22Rv1 (cell line): ENCODE results near the gene E2F3.

Source experiments
- H3K27ac ChIP-seq: fragments of 450-650 bp; 2 replicates; pipeline ENCODE4 v1.5.1; 2017
- CTCF ChIP-seq: fragments of 450-650 bp; IDR thresholded peaks from 2 replicates; pipeline ENCODE4 v1.5.1; 2017; ENCODE audit warnings: mild to moderate bottlenecking
- ZFX ChIP-seq: fragments of 450-650 bp; IDR thresholded peaks from 2 replicates; pipeline ENCODE4 v1.6.1; 2017; ENCODE audit warnings: antibody characterized with exemption, borderline replicate concordance

The E2F3 gene

GRCh38 chr6:20365456-20365855 lies 36.2 kb upstream of the E2F3 start:
- TF ChIP-seq ZFX (no peak), CTCF (no peak)
- no peak overlapping the region for H3K27ac ChIP-seq

- TF ChIP-seq ZFX: no peak
- no peak for TF ChIP-seq CTCF
- no peak overlapping the region for H3K27ac ChIP-seq
These were observed 35.4 kb upstream of the E2F3 start for GRCh38 chr6:20366082-20366830.

- no peak for TF ChIP-seq ZFX
- TF ChIP-seq CTCF: no peak
- no peak overlapping the region for H3K27ac ChIP-seq
These were observed 33.8 kb upstream of the E2F3 start for GRCh38 chr6:20367743-20368485.

- TF ChIP-seq CTCF (no peak), ZFX (no peak)
- H3K27ac ChIP-seq: no peak overlapping the region
These were observed 31.3 kb upstream of the E2F3 start for GRCh38 chr6:20370393-20370792.

GRCh38 chr6:20370801-20371200 lies 30.9 kb upstream of the E2F3 start:
- no peak for TF ChIP-seq ZFX
- TF ChIP-seq CTCF: no peak

GRCh38 chr6:20375436-20375835 lies 26.2 kb upstream of the E2F3 start:
- H3K27ac ChIP-seq: no peak overlapping the region
- TF ChIP-seq ZFX (no peak), CTCF (no peak)

More at GRCh38 chr6:20370801-20371200, 30.9 kb upstream of the E2F3 start:
- H3K27ac ChIP-seq: no peak overlapping the region

- no peak overlapping the region for H3K27ac ChIP-seq
- no peak for TF ChIP-seq ZFX
- no peak for TF ChIP-seq CTCF
These were observed 23.9 kb upstream of the E2F3 start for GRCh38 chr6:20377623-20378265.
